GM12878 (cell line): Measurements from ENCODE around the gene BBC3. TPM values are rescaled to one million over a fixed set of nuclear protein-coding genes. Genes with fewer than 3 reads are reported as not detected.
A peak's percentile ranks its signal among the peaks of the same experiment; 100 is the strongest.

ENCODE experiments used
- ATF3 ChIP-seq: IDR thresholded peaks from 2 replicates; pipeline ENCODE4 v1.6.1; 2011; ENCODE audit warnings: low read depth, mild to moderate bottlenecking, low read length, moderate library complexity, borderline replicate concordance; ENCODE audit errors: extremely low read depth
- CREB1 ChIP-seq: IDR thresholded peaks from 2 replicates; pipeline ENCODE4 v1.6.1; 2012; ENCODE audit warnings: low read depth, mild to moderate bottlenecking, inconsistent platforms
- DPF2 ChIP-seq: fragments of 450-650 bp; IDR thresholded peaks from 2 replicates; pipeline ENCODE4 v1.6.1; 2017; ENCODE audit warnings: mild to moderate bottlenecking
- EZH2 ChIP-seq: IDR thresholded peaks from 2 replicates; pipeline ENCODE4 v1.6.1; 2012; ENCODE audit warnings: low read depth, mild to moderate bottlenecking, control low read depth, inconsistent platforms, low read length, borderline replicate concordance; ENCODE audit not compliant: control insufficient read depth
- MEF2B ChIP-seq: fragments of 450-650 bp; IDR thresholded peaks from 2 replicates; pipeline ENCODE4 v1.6.1; 2018; ENCODE audit warnings: mild to moderate bottlenecking, moderate library complexity; ENCODE audit not compliant: partially characterized antibody, poor library complexity, severe bottlenecking
- MYB ChIP-seq: fragments of 150-350 bp; IDR thresholded peaks from 2 replicates; pipeline ENCODE4 v1.6.1; 2014; ENCODE audit warnings: mild to moderate bottlenecking, low read depth, low read length, borderline replicate concordance
- NFYB ChIP-seq: IDR thresholded peaks from 2 replicates; pipeline ENCODE4 v1.6.1; 2011; ENCODE audit warnings: low read depth, mild to moderate bottlenecking, low read length, improper control_type of control experiment, moderate library complexity; ENCODE audit not compliant: insufficient read depth
- POLR2A ChIP-seq: IDR thresholded peaks from 2 replicates; pipeline ENCODE4 v1.6.1; 2011; ENCODE audit warnings: low read depth, mild to moderate bottlenecking, low read length
- SMC3 ChIP-seq: IDR thresholded peaks from 2 replicates; pipeline ENCODE4 v1.6.1; 2011; ENCODE audit warnings: low read length, improper control_type of control experiment, borderline replicate concordance
- ZNF217 ChIP-seq: fragments of 450-650 bp; IDR thresholded peaks from 2 replicates; pipeline ENCODE4 v1.6.1; 2017; ENCODE audit warnings: antibody characterized with exemption, mild to moderate bottlenecking
- ZNF687 ChIP-seq: fragments of 450-650 bp; IDR thresholded peaks from 2 replicates; pipeline ENCODE4 v1.6.1; 2017; ENCODE audit warnings: mild to moderate bottlenecking, moderate library complexity
- ZSCAN29 ChIP-seq: fragments of 450-650 bp; IDR thresholded peaks from 2 replicates; pipeline ENCODE4 v1.6.1; 2017; ENCODE audit warnings: mild to moderate bottlenecking, moderate library complexity
- polyA plus RNA-seq, 11 experiments: library from polyadenylated mRNA; depleted of rRNA in 4 of 11; unstranded in 6 of 11; stranded (reverse) in 5 of 11; fragments of >200 nt; fragmentation: Nextera tagmentation in 4 of 11; fragmentation: Illumina TruSeq in 1 of 11; extraction: Ambion mirVana in 4 of 11; extraction: Trizol in 1 of 11; gene quantifications; 1 replicate in 1 of 11; 2 replicates in 10 of 11; pipeline versions ENCODE4 v1.2.1 to v1.2.3, GENCODE V29; 2011 to 2016; ENCODE audit warnings: inconsistent platforms in 2 of 11, missing spikeins in 2 of 11, low read depth in 1 of 11
- total RNA-seq, 4 experiments: library from RNA; depleted of rRNA in 3 of 4; stranded (reverse); fragments of >200 nt in 3 of 4; fragmentation: Illumina TruSeq in 1 of 4; extraction: Trizol in 1 of 4; gene quantifications; 2 replicates each; pipeline versions ENCODE4 v1.2.1 to v1.2.3, GENCODE V29; 2013 to 2021
- TF ChIP-seq, protein P1 (sequence below): IDR thresholded peaks from 2 replicates; pipeline ENCODE4 v1.6.1; 2012; ENCODE audit warnings: improper control_type of control experiment, low read depth, low read length; ENCODE audit not compliant: insufficient replicate concordance
- TF ChIP-seq, protein P2 (sequence below): fragments of 450-650 bp; IDR thresholded peaks from 2 replicates; pipeline ENCODE4 v1.6.1; 2018; ENCODE audit warnings: mild to moderate bottlenecking, low read depth, moderate library complexity; ENCODE audit not compliant: partially characterized antibody

BBC3 gene
- total and polyA plus RNA-seq, 10 of the 15 experiments (the other 5 are each of a cell fraction or from before 2014, with no cell fraction given): 0.10 to 17.9 (median 7.5) TPM

GRCh38 chr19:47231215-47232054 is 436 bp upstream of the BBC3 start (continued):
- TF ChIP-seq ZNF217: 0 out of 2 replicates have a peak, but pooled peaks have one; percentile 17
- TF ChIP-seq EZH2: no peak
- TF ChIP-seq CREB1: peak; percentile 81; the same call in 1 of the 2 replicates
- no peak for TF ChIP-seq SMC3
- TF ChIP-seq, protein P1, sequence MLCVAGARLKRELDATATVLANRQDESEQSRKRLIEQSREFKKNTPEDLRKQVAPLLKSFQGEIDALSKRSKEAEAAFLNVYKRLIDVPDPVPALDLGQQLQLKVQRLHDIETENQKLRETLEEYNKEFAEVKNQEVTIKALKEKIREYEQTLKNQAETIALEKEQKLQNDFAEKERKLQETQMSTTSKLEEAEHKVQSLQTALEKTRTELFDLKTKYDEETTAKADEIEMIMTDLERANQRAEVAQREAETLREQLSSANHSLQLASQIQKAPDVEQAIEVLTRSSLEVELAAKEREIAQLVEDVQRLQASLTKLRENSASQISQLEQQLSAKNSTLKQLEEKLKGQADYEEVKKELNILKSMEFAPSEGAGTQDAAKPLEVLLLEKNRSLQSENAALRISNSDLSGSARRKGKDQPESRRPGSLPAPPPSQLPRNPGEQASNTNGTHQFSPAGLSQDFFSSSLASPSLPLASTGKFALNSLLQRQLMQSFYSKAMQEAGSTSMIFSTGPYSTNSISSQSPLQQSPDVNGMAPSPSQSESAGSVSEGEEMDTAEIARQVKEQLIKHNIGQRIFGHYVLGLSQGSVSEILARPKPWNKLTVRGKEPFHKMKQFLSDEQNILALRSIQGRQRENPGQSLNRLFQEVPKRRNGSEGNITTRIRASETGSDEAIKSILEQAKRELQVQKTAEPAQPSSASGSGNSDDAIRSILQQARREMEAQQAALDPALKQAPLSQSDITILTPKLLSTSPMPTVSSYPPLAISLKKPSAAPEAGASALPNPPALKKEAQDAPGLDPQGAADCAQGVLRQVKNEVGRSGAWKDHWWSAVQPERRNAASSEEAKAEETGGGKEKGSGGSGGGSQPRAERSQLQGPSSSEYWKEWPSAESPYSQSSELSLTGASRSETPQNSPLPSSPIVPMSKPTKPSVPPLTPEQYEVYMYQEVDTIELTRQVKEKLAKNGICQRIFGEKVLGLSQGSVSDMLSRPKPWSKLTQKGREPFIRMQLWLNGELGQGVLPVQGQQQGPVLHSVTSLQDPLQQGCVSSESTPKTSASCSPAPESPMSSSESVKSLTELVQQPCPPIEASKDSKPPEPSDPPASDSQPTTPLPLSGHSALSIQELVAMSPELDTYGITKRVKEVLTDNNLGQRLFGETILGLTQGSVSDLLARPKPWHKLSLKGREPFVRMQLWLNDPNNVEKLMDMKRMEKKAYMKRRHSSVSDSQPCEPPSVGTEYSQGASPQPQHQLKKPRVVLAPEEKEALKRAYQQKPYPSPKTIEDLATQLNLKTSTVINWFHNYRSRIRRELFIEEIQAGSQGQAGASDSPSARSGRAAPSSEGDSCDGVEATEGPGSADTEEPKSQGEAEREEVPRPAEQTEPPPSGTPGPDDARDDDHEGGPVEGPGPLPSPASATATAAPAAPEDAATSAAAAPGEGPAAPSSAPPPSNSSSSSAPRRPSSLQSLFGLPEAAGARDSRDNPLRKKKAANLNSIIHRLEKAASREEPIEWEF: no peak
- TF ChIP-seq NFYB: no peak
- TF ChIP-seq MEF2B: peak; percentile 30
- no peak for TF ChIP-seq MYB
- TF ChIP-seq DPF2: peak; percentile 83
- peak; percentile 81; the same call in 1 of the 2 replicates for TF ChIP-seq ZNF687
- TF ChIP-seq POLR2A: peak; percentile 92
- TF ChIP-seq ATF3: no peak
- no peak for TF ChIP-seq ZSCAN29
- TF ChIP-seq, protein P2, sequence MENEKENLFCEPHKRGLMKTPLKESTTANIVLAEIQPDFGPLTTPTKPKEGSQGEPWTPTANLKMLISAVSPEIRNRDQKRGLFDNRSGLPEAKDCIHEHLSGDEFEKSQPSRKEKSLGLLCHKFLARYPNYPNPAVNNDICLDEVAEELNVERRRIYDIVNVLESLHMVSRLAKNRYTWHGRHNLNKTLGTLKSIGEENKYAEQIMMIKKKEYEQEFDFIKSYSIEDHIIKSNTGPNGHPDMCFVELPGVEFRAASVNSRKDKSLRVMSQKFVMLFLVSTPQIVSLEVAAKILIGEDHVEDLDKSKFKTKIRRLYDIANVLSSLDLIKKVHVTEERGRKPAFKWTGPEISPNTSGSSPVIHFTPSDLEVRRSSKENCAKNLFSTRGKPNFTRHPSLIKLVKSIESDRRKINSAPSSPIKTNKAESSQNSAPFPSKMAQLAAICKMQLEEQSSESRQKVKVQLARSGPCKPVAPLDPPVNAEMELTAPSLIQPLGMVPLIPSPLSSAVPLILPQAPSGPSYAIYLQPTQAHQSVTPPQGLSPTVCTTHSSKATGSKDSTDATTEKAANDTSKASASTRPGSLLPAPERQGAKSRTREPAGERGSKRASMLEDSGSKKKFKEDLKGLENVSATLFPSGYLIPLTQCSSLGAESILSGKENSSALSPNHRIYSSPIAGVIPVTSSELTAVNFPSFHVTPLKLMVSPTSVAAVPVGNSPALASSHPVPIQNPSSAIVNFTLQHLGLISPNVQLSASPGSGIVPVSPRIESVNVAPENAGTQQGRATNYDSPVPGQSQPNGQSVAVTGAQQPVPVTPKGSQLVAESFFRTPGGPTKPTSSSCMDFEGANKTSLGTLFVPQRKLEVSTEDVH: no peak
